H1 (cell line): Measurements from ENCODE around the gene FITM2. TPM values are rescaled to one million over a fixed set of nuclear protein-coding genes. Genes with fewer than 3 reads are reported as not detected.

Source experiments
- CTCF ChIA-PET: fragments of 300-600 bp; sonication (Branson Sonifier 250); formaldehyde crosslinking; loops from one replicate; lab custom pipeline; 2021; ENCODE audit not compliant: partially characterized antibody; lab: Charles Lee
- POLR2A ChIA-PET: fragments of 300-600 bp; sonication (Branson Sonifier 250); formaldehyde crosslinking; loops from one replicate; lab custom pipeline; 2021; ENCODE audit warnings: inconsistent platforms; ENCODE audit not compliant: partially characterized antibody; lab: Charles Lee
- DNase-seq, 2 experiments: peaks; one replicate each; pipeline versions ENCODE4 v3.0.0 to v3.0.0-alpha.2; 2010 to 2022; ENCODE audit warnings: low spot score in 2 of 2, low read depth in 1 of 2, mixed read lengths in 1 of 2
- FAIRE-seq: peaks from 2 replicates; lab custom pipeline; 2011; peaks lifted over from hg19 to GRCh38; lab: Jason Lieb, UNC
- H2AFZ ChIP-seq: 2 replicates; pipeline ENCODE4 v1.8.1; 2012; ENCODE audit warnings: low read length, inconsistent platforms
- H2AK5ac ChIP-seq: 2 replicates; pipeline ENCODE4 v1.6.1; 2013; ENCODE audit warnings: low read depth, low read length
- H2BK120ac ChIP-seq: replicated peaks from 2 replicates; pipeline ENCODE3; 2013; ENCODE audit warnings: low read depth, low read length, inconsistent platforms
- H2BK12ac ChIP-seq: 2 replicates; pipeline ENCODE4 v1.6.1; 2013; ENCODE audit warnings: low read depth, low read length
- H2BK15ac ChIP-seq: 2 replicates; pipeline ENCODE4 v1.6.1; 2013; ENCODE audit warnings: low read length
- H2BK20ac ChIP-seq: 2 replicates; pipeline ENCODE4 v1.6.1; 2013; ENCODE audit warnings: low read length
- H2BK5ac ChIP-seq: 2 replicates; pipeline ENCODE4 v1.6.1; 2013; ENCODE audit warnings: low read depth, low read length
- H3K14ac ChIP-seq: 2 replicates; pipeline ENCODE4 v1.6.1; 2013; ENCODE audit warnings: inconsistent platforms; ENCODE audit not compliant: insufficient read length
- H3K18ac ChIP-seq: 2 replicates; pipeline ENCODE4 v1.6.1; 2013; ENCODE audit warnings: low read length; ENCODE audit errors: extremely low read depth
- H3K23ac ChIP-seq: 2 replicates; pipeline ENCODE4 v1.6.1; 2013; ENCODE audit warnings: inconsistent platforms; ENCODE audit not compliant: insufficient read length
- H3K23me2 ChIP-seq: 2 replicates; pipeline ENCODE4 v1.6.1; 2013; ENCODE audit warnings: low read depth, low read length
- H3K27ac ChIP-seq: 2 replicates; pipeline ENCODE4 v1.6.1; 2011; ENCODE audit warnings: low read depth, low read length, inconsistent platforms
- H3K27me3 ChIP-seq, 4 experiments: replicated peaks in 1 of 4; 1 replicate in 1 of 4; 2 replicates in 3 of 4; pipeline versions ENCODE4 v1.6.1 to v1.8.1; 2011 to 2013; ENCODE audit warnings: low read length in 3 of 4, mild to moderate bottlenecking in 3 of 4, inconsistent platforms in 2 of 4, mixed read lengths in 2 of 4, moderate library complexity in 1 of 4; ENCODE audit not compliant: control insufficient read depth in 3 of 4, insufficient read depth in 3 of 4; ENCODE audit errors: extremely low read depth in 1 of 4
- H3K36me3 ChIP-seq, 4 experiments: 2 replicates each; pipeline versions ENCODE4 v1.6.1 to v1.8.1; 2011 to 2013; ENCODE audit warnings: mild to moderate bottlenecking in 4 of 4, low read length in 3 of 4, moderate library complexity in 2 of 4, control low read depth in 1 of 4, inconsistent platforms in 1 of 4; ENCODE audit not compliant: insufficient read depth in 4 of 4, control insufficient read depth in 2 of 4
- H3K4ac ChIP-seq: replicated peaks from 2 replicates; pipeline ENCODE3; 2013; ENCODE audit warnings: low read length, low read depth, mixed read lengths, inconsistent platforms; ENCODE audit not compliant: insufficient read length
- H3K4me1 ChIP-seq, 4 experiments: replicated peaks in 1 of 4; 1 replicate in 1 of 4; 2 replicates in 3 of 4; pipeline versions ENCODE4 v1.6.1 to v1.8.1; 2011 to 2013; ENCODE audit warnings: low read length in 3 of 4, inconsistent platforms in 2 of 4, mixed read lengths in 1 of 4; ENCODE audit not compliant: insufficient read depth in 4 of 4, control insufficient read depth in 3 of 4
- H3K4me2 ChIP-seq, 2 experiments: 2 replicates each; pipeline versions ENCODE4 v1.6.1 to v1.8.1; 2011 to 2013; ENCODE audit warnings: low read depth in 2 of 2, low read length in 2 of 2, control low read depth in 1 of 2, inconsistent platforms in 1 of 2, mild to moderate bottlenecking in 1 of 2; ENCODE audit not compliant: insufficient read depth in 1 of 2
- H3K4me3 ChIP-seq, 4 experiments: fragments of 200-600, 300-600 bp in 1 of 4; sonication (generic), shearing (Covaris generic), sonication (Bioruptor Twin) in 1 of 4; 2 replicates each; pipeline versions ENCODE4 v1.5.1 to v1.8.1; 2011 to 2016; ENCODE audit warnings: low read length in 4 of 4, low read depth in 3 of 4, control low read depth in 2 of 4, inconsistent platforms in 2 of 4, mild to moderate bottlenecking in 2 of 4, mixed read lengths in 1 of 4, moderate library complexity in 1 of 4; ENCODE audit not compliant: insufficient read depth in 2 of 4; ENCODE audit errors: extremely low read depth in 1 of 4
- H3K56ac ChIP-seq: replicated peaks from 2 replicates; pipeline ENCODE3; 2013; ENCODE audit warnings: low read depth, mild to moderate bottlenecking, mixed read lengths, low read length, inconsistent platforms; ENCODE audit not compliant: insufficient read length
- H3K79me1 ChIP-seq: 2 replicates; pipeline ENCODE4 v1.6.1; 2013; ENCODE audit warnings: low read depth, low read length, control low read depth
- H3K79me2 ChIP-seq, 2 experiments: 2 replicates each; pipeline versions ENCODE4 v1.6.1 to v1.8.1; 2012 to 2013; ENCODE audit warnings: low read length in 2 of 2, mild to moderate bottlenecking in 2 of 2, inconsistent platforms in 1 of 2; ENCODE audit not compliant: insufficient read depth in 2 of 2, control insufficient read depth in 1 of 2
- H3K9ac ChIP-seq, 4 experiments: replicated peaks in 1 of 4; 1 replicate in 1 of 4; 2 replicates in 3 of 4; pipeline versions ENCODE4 v1.6.1 to v1.8.1; 2011 to 2013; ENCODE audit warnings: low read depth in 3 of 4, low read length in 3 of 4, control low read depth in 2 of 4, mild to moderate bottlenecking in 2 of 4, moderate library complexity in 2 of 4, inconsistent platforms in 1 of 4; ENCODE audit errors: extremely low read depth in 1 of 4
- H3K9me3 ChIP-seq, 2 experiments: 2 replicates each; pipeline versions ENCODE4 v1.6.1 to v1.8.1; 2012 to 2013; ENCODE audit warnings: mild to moderate bottlenecking in 2 of 2, moderate library complexity in 2 of 2, control low read depth in 1 of 2, inconsistent platforms in 1 of 2, low read depth in 1 of 2, low read length in 1 of 2, mixed read lengths in 1 of 2; ENCODE audit not compliant: insufficient read depth in 2 of 2
- H4K20me1 ChIP-seq, 2 experiments: replicated peaks in 1 of 2; 2 replicates each; pipeline versions ENCODE3 to v1.8.1; 2011 to 2013; ENCODE audit warnings: inconsistent platforms in 2 of 2, low read length in 2 of 2, mild to moderate bottlenecking in 1 of 2; ENCODE audit not compliant: insufficient read depth in 2 of 2, control insufficient read depth in 1 of 2
- H4K5ac ChIP-seq: 2 replicates; pipeline ENCODE4 v1.6.1; 2013; ENCODE audit warnings: low read length, low read depth, mixed read lengths, inconsistent platforms; ENCODE audit not compliant: insufficient read length
- H4K8ac ChIP-seq: 2 replicates; pipeline ENCODE4 v1.8.0; 2013; ENCODE audit warnings: mild to moderate bottlenecking, moderate library complexity, low read length, inconsistent platforms; ENCODE audit not compliant: insufficient read depth; ENCODE audit errors: extremely low read depth
- H4K91ac ChIP-seq: replicated peaks from 2 replicates; pipeline ENCODE3; 2013; ENCODE audit warnings: low read length, mixed read lengths, inconsistent platforms; ENCODE audit not compliant: insufficient read length
- ASH2L ChIP-seq: fragments of 200-600, 300-600 bp; sonication (generic); IDR thresholded peaks from one replicate; pipeline ENCODE4 v1.7.1; 2017; ENCODE audit warnings: low read length
- CBX5 ChIP-seq: fragments of 300-800, 300-1000 bp; sonication (generic); IDR thresholded peaks from 2 replicates; pipeline ENCODE4 v1.7.1; 2016; ENCODE audit warnings: antibody characterized with exemption, low read length, low read depth
- CEBPB ChIP-seq: IDR thresholded peaks from 2 replicates; pipeline ENCODE4 v1.6.1; 2012; ENCODE audit warnings: low read depth, low read length
- CHD1 ChIP-seq: IDR thresholded peaks from 2 replicates; pipeline ENCODE4 v1.6.1; 2012; ENCODE audit warnings: low read depth, low read length, improper control_type of control experiment
- CHD2 ChIP-seq: IDR thresholded peaks from 2 replicates; pipeline ENCODE4 v1.6.1; 2012; ENCODE audit warnings: low read length, improper control_type of control experiment
- CREB1 ChIP-seq: IDR thresholded peaks from 2 replicates; pipeline ENCODE4 v1.6.1; 2012; ENCODE audit warnings: inconsistent platforms
- GABPA ChIP-seq: IDR thresholded peaks from 2 replicates; pipeline ENCODE4 v1.6.1; 2011; ENCODE audit warnings: mild to moderate bottlenecking, low read length, moderate library complexity, borderline replicate concordance; ENCODE audit not compliant: insufficient read depth
- GTF2F1 ChIP-seq: IDR thresholded peaks from 2 replicates; pipeline ENCODE4 v1.6.1; 2012; ENCODE audit warnings: low read depth, low read length, improper control_type of control experiment, borderline replicate concordance
- HDAC6 ChIP-seq: IDR thresholded peaks from one replicate; pipeline ENCODE4 v1.7.1; 2012; ENCODE audit warnings: low read depth, mild to moderate bottlenecking, inconsistent platforms, low read length, moderate library complexity
- POLR2AphosphoS5 ChIP-seq: IDR thresholded peaks from 2 replicates; pipeline ENCODE4 v1.6.1; 2011; ENCODE audit warnings: low read depth, low read length
- TAF7 ChIP-seq: optimal IDR thresholded peaks from 2 replicates; pipeline ENCODE3; 2011; ENCODE audit warnings: low read depth, mild to moderate bottlenecking, inconsistent platforms, low read length, moderate library complexity, borderline replicate concordance
- TBP ChIP-seq: IDR thresholded peaks from 2 replicates; pipeline ENCODE4 v1.6.1; 2011; ENCODE audit warnings: low read depth, low read length, improper control_type of control experiment
- ZNF274 ChIP-seq: IDR thresholded peaks from 2 replicates; pipeline ENCODE4 v1.7.0; 2012; ENCODE audit warnings: low read length, borderline replicate concordance; ENCODE audit errors: extremely low read depth
- WGBS, 2 experiments: shearing (Covaris generic) in 1 of 2; methylation state at CpG; one replicate each; pipeline versions ENCODE4 v1.1.6 to v1.1.7; 2013 to 2015; ENCODE audit warnings: low lambda C conversion rate in 2 of 2, mixed read lengths in 2 of 2, inconsistent platforms in 1 of 2, low coverage in 1 of 2, missing lambda C conversion rate in 1 of 2; ENCODE audit not compliant: insufficient replicate concordance in 2 of 2, insufficient coverage in 1 of 2, insufficient read length in 1 of 2; ENCODE audit errors: extremely low coverage in 1 of 2, missing lambda C conversion rate in 1 of 2; 5-methylcytosine and 5-hydroxymethylcytosine counted together
- polyA plus RNA-seq, 7 experiments: library from polyadenylated mRNA; depleted of rRNA in 3 of 7; stranded (reverse) in 5 of 7; unstranded in 2 of 7; fragments of >200 nt in 5 of 7; fragments of 200-250 nt in 2 of 7; gene quantifications; 1 replicate in 5 of 7; 2 replicates in 1 of 7; 4 replicates in 1 of 7; pipeline versions ENCODE4 v1.2.1 to v1.2.3, GENCODE V29; 2011 to 2013; ENCODE audit warnings: missing spikeins in 2 of 7, mixed read lengths in 2 of 7
- total RNA-seq: library from RNA; stranded (reverse); fragmentation: NEBNext Ultra II Directional; extraction: Animal tissue kit (Norgen Biotek cat#: 25700); gene quantifications from 2 replicates; pipeline ENCODE4 v1.2.1, GENCODE V29; 2021

FITM2 gene
- total and polyA plus RNA-seq, 2 of the 8 experiments (the other 6 are each of a cell fraction or from before 2014, with no cell fraction given) = 1.1 to 2.1 TPM

DNA sequence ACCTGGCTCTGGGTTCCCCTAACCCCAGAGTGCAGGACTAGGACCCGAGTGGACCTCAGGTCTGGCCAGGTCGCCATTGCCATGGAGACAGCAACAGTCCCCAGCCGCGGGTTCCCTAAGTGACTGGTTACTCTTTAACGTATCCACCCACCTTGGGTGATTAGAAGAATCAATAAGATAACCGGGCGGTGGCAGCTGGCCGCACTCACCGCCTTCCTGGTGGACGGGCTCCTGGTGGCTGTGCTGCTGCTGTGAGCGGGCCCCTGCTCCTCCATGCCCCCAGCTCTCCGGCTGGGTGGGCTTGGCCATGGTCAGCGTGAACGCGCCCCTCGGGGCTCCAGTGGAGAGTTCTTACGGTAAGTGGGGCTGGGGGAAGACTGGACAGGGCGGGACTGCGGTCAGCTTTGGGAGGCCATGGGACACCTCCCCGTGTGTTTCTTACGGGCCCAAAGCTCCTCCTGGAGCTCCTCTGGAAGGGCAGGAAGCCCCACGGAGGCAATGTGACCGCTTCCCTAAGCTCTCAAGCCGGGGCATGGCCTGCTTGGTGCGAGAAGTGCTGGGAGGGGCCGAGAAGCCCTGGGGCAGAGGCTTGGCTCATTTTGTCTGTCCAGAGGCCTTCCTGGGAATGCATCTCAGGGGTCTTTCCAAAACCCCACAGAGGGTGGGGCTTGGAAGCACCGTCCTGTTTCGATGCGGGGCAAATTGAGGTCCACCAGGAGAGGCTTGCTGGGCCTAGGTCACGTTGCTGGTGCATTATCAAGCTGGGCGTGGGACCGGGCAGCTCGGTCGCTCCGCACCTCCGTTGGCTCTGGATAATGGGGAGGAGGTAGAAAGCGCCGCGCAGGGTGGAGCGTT lies 44.7 kb upstream of the FITM2 start, which contains the start of gene HNF4A:
TSS of gene HNF4A (plus strand) at position 202 of the 855 bp plus-strand sequence. CDS start at position 308, 106 bp downstream.
- Histone ChIP-seq H3K36me3 (no peaks in the 10 kb centered on the region), H2BK5ac (no peak within 1 kb of the TSS), H4K91ac (no peak within 1 kb of the TSS), H2BK12ac (no peak within 1 kb of the TSS), H3K4me3 (no peak within 1 kb of the TSS), H3K9ac (no peak within 1 kb of the TSS), H4K5ac (no peak within 1 kb of the TSS), H3K23ac (no peak within 1 kb of the TSS), H2BK15ac (no peak within 1 kb of the TSS), H2AK5ac (no peak within 1 kb of the TSS), H4K20me1 (no peaks in the 10 kb centered on the region), H3K9me3 (no peaks in the 10 kb centered on the region), H2AFZ (no peak within 1 kb of the TSS), H3K79me1 (no peaks in the 10 kb centered on the region), H3K4me2 (no peak within 1 kb of the TSS), H3K14ac (no peak within 1 kb of the TSS), H3K56ac (no peak within 1 kb of the TSS), H3K18ac (no peak within 1 kb of the TSS), H3K23me2 (peaks cover 5% of the 10 kb centered on the region; the same call in 1 of the 2 replicates), H3K79me2 (no peaks in the 10 kb centered on the region), H3K4ac (no peak within 1 kb of the TSS), H2BK20ac (no peak within 1 kb of the TSS), H3K27ac (no peak within 1 kb of the TSS), H2BK120ac (no peak within 1 kb of the TSS), H3K4me1 (peaks cover 0 to 6% (median 0%) of the 10 kb centered on the region in 4 experiments; a peak in 1 of 7 replicates), H4K8ac (no peak within 1 kb of the TSS; the same call in 1 of the 2 replicates), H3K27me3 (peaks cover 0 to 1% (median 0%) of the 10 kb centered on the region in 4 experiments; a peak in 2 of 7 replicates)
- ChIA-PET POLR2A (no interaction called here), CTCF (interaction anchor here (0.7 to 1.2 kb wide), 3 partner anchors 28 to 133 kb away, joined by 3 to 4 read pairs (median 3); no protein-coding TSS in a partner anchor)
- FAIRE-seq (no peak), DNase-seq (no peak)
- WGBS, 2 experiments = 95% methylated on average over 35 of the region's 40 CpGs; no CpG with 5 or more reads in 1 of the 2 experiments
- TF ChIP-seq GTF2F1 = no peak
- TF ChIP-seq ASH2L = no peak
- TF ChIP-seq GABPA = no peak
- TF ChIP-seq HDAC6 = no peak
- TF ChIP-seq CREB1 = no peak
- no peak for TF ChIP-seq TBP
- no peak for TF ChIP-seq CHD1
- no peak for TF ChIP-seq CHD2
- TF ChIP-seq ZNF274 = no peak
- no peak for TF ChIP-seq CBX5
- no peak for TF ChIP-seq POLR2AphosphoS5
- TF ChIP-seq TAF7 = no peak
- TF ChIP-seq CEBPB = no peak
